Inflammatory macrophage treated with lipopolysaccharide for 4 hours (primary cell): ENCODE data around the gene KRTAP4-6.
"Not testable (repeated sequence)": the region's sequence is repeated elsewhere in the genome, so short reads cannot be mapped to it uniquely, and the experiment has no call there.

Experiments
- DNase-seq: peaks from one replicate; pipeline ENCODE4 v3.0.0-alpha.2; 2020

KRTAP4-6 gene

DNA sequence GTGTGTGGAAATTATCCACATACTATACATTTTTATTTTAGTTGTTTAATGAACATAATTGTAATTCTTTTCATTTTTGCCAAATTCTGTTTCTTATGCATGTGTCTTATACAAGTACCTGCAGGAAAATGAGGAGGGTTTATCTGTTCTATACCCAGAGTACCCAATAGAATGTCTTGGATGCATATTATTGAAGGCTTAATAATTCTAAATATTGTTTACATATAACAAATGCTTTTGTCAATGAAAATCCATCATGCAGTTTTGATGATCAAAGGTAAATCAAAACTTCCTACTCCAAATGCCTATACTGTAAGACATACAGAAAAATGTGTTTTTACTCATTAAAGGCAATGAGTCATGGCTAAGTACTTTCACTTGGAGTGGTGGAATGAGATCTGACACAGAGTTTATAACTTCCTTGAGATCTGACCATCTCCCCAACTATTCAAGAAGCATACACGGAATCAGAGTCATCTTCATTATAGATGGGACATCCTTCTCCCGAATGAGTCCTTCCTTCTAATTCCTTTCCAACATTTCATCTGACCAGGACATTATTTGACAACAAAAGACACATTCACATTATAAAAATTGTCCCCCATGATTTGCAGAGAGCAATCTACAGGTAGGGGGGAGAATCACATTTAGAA lies 35.8 kb downstream of the KRTAP4-6 start:
- DNase-seq, result not testable (repeated sequence)

DNA sequence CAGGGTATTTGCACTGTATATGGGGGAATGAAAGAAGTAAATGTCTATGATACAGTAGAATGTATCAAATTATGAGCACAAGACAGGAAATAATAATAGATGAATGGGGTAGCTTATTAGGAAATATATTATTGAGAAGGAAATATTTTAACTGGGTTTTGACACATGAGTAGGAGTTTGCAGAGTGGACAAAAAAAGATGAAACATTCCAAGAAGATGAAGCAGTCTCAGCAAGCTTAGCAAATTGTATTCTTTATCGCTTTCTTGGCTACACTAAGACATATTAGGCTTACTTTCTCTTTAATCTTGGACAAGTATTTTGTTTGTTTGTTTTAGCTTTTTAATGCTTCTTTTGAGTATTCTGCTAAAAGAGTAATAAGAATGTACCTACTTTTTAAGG lies 36.4 kb downstream of the KRTAP4-6 start:
- DNase-seq, result no peak

DNA sequence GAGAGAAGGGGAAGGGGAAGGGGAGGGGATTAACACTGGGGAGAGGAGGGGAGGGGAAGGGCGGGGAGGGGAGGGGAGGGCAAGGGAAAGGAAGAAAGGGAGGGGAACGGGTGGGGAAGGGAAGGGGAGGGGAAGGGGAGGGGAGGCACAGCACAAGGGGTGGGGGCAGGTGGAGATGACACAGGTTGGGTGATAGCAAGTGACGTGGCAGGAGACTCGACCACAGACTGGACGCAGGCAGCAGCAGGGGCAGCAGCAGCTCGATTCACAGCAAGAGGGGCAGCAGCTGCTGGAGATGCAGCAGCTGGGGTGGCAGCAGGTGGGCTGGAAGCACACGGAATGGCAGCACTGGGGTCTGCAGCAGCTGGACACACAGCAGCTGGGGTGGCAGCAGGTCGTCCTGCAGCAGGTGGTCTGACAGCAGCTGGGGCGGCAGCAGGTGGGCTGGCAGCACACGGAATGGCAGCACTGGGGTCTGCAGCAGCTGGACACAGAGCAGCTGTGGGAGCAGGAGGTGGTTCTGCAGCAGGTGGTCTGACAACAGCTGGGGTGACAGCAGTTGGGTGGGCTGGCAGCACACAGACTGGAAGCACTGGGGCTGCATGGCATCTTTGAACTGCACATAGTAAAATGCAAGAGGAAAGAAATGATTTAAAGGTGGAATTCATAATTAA lies 38.6 kb downstream of the KRTAP4-6 start, which contains the start of gene KRTAP4-16:
Gene KRTAP4-16, minus strand, starts transcription at position 624 of the 674 bp plus-strand sequence. Its CDS starts 0 bp downstream, at position 624.
- DNase-seq, result no peak

GRCh38 chr17:41099682-41100480 lies 40.5 kb downstream of the KRTAP4-6 start:
- not testable (repeated sequence) for DNase-seq

DNA sequence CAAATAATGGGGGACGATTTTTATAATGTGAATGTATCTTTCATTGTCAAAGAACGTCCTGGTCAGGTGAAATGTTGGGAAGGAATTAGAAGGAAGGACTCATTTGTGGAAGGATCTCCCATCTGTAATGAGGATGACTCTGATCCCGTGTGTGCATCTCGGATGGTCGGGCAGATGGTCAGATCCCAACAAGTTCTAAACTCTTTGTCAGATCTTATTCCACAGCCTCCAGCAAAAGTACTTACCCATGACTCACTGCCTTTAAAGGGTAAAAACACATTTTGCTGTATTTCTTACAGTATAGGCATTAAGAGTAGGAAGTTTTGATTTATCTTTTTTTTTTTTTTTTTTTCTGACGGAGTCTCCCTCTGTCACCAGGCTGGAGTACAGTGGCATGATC lies 41.9 kb downstream of the KRTAP4-6 start:
- no peak for DNase-seq

DNA sequence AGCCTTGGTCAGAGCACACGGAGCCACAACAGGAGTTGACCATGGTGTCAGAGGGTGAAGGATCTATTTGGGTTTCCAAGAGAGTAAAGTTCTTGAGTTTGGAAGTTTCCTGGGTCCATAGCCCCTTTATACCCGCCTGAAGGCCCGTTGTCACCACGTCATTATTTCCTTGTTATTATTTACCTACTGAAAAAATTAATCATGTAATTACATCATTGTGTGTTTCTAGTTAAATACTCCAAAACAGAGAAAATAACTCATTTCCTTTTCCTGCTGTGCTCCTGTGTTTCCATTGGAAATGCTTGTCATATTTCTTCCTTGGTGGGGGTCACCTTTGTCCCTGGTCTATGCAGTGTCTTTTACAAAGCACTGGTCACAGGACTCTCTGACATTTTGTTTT lies 42.3 kb downstream of the KRTAP4-6 start, which contains the start of gene KRTAP4-8:
Gene KRTAP4-8, minus strand, starts transcription at position 101 of the 400 bp plus-strand sequence. Its CDS starts 58 bp downstream, at position 43.
- no peak for DNase-seq

DNA sequence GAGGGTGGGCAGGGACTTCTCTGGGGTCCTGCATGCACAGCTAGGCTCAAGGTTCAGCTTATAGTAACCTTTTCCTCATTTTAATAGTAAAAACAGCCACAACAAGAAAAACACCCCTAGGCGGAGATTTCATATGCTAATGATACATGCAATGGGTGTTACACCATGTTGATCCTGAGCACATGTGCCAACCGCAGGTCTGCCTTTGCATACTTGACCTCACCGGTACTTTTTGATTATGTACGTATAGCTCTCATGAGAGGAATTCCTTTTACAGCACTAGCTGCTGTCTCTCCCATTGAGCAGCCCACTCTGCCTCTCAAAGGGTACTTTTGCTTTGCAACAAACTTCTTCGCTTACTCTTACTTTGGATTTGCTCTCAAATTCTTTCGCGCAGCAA lies 44.3 kb downstream of the KRTAP4-6 start:
- no peak for DNase-seq
